ENCODE results near the gene C19orf85.
A peak's percentile ranks its signal among the peaks of the same experiment; 100 is the strongest.
"Not testable (repeated sequence)": the region's sequence is repeated elsewhere in the genome, so short reads cannot be mapped to it uniquely, and the experiment has no call there.

C19orf85 gene

GRCh38 chr19:55451965-55452748 is 12.4 kb downstream of the C19orf85 start:
- Histone ChIP-seq H3K27ac (ENCODE audit: low read length) (no peak overlapping the region), H3K4me1 (ENCODE audit: control insufficient read depth in 1 of 2, insufficient read depth in 2 of 2, low read length in 2 of 2) (peaks cover 0 to 13% of the 10 kb centered on the region in 2 donors), H3K36me3 (ENCODE audit: control insufficient read depth in 1 of 2, insufficient read depth in 2 of 2, low read length in 2 of 2) (peaks cover 0 to 22% of the 10 kb centered on the region in 2 donors), H3K9me3 (ENCODE audit: control insufficient read depth in 1 of 2, low read length in 2 of 2) (no peaks in the 10 kb centered on the region), H3K4me3 (ENCODE audit: low read depth in 1 of 2, low read length in 2 of 2) (peak overlapping the region in 1 of 2 donors; percentile 35), H3K27me3 (ENCODE audit: low read depth, low read length) (peaks cover 26% of the 10 kb centered on the region)

GRCh38 chr19:55451163-55451964 is 13.2 kb downstream of the C19orf85 start:
- Histone ChIP-seq H3K27me3 (ENCODE audit: low read depth, low read length) (peaks cover 27% of the 10 kb centered on the region), H3K4me3 (ENCODE audit: low read depth in 1 of 2, low read length in 2 of 2) (peak overlapping the region in 1 of 2 donors; percentile 35), H3K27ac (ENCODE audit: low read length) (no peak overlapping the region), H3K36me3 (ENCODE audit: control insufficient read depth in 1 of 2, insufficient read depth in 2 of 2, low read length in 2 of 2) (peaks cover 0 to 20% of the 10 kb centered on the region in 2 donors), H3K4me1 (ENCODE audit: control insufficient read depth in 1 of 2, insufficient read depth in 2 of 2, low read length in 2 of 2) (peaks cover 0 to 13% of the 10 kb centered on the region in 2 donors), H3K9me3 (ENCODE audit: control insufficient read depth in 1 of 2, low read length in 2 of 2) (no peaks in the 10 kb centered on the region)

- H3K27me3 ChIP-seq (ENCODE audit: low read depth, low read length) = peaks cover 36% of the 10 kb centered on the region
- peaks cover 0 to 7% of the 10 kb centered on the region in 2 donors for H3K36me3 ChIP-seq (ENCODE audit: control insufficient read depth in 1 of 2, insufficient read depth in 2 of 2, low read length in 2 of 2)
- H3K4me1 ChIP-seq (ENCODE audit: control insufficient read depth in 1 of 2, insufficient read depth in 2 of 2, low read length in 2 of 2) = peaks cover 0 to 13% of the 10 kb centered on the region in 2 donors
- no peaks in the 10 kb centered on the region for H3K9me3 ChIP-seq (ENCODE audit: control insufficient read depth in 1 of 2, low read length in 2 of 2)
- no peak overlapping the region for H3K27ac ChIP-seq (ENCODE audit: low read length)
- H3K4me3 ChIP-seq (ENCODE audit: low read depth in 1 of 2, low read length in 2 of 2) = no peak overlapping the region
Measured at GRCh38 chr19:55449469-55449868, 15.1 kb downstream of the C19orf85 start.

GRCh38 chr19:55448175-55448490 is 16.4 kb downstream of the C19orf85 start:
- H3K4me3 ChIP-seq (ENCODE audit: low read depth in 1 of 2, low read length in 2 of 2); H3K36me3 ChIP-seq (ENCODE audit: control insufficient read depth in 1 of 2, insufficient read depth in 2 of 2, low read length in 2 of 2); H3K27ac ChIP-seq (ENCODE audit: low read length); H3K9me3 ChIP-seq (ENCODE audit: control insufficient read depth in 1 of 2, low read length in 2 of 2): not testable (repeated sequence)
- peaks cover 0 to 13% of the 10 kb centered on the region in 2 donors for H3K4me1 ChIP-seq (ENCODE audit: control insufficient read depth in 1 of 2, insufficient read depth in 2 of 2, low read length in 2 of 2)
- peaks cover 47% of the 10 kb centered on the region for H3K27me3 ChIP-seq (ENCODE audit: low read depth, low read length)

- peaks cover 47% of the 10 kb centered on the region for H3K27me3 ChIP-seq (ENCODE audit: low read depth, low read length)
- H3K4me1 ChIP-seq (ENCODE audit: control insufficient read depth in 1 of 2, insufficient read depth in 2 of 2, low read length in 2 of 2) = peaks cover 0 to 13% of the 10 kb centered on the region in 2 donors
- no peak overlapping the region for H3K27ac ChIP-seq (ENCODE audit: low read length)
- no peak overlapping the region for H3K4me3 ChIP-seq (ENCODE audit: low read depth in 1 of 2, low read length in 2 of 2)
- H3K9me3 ChIP-seq (ENCODE audit: control insufficient read depth in 1 of 2, low read length in 2 of 2) = no peaks in the 10 kb centered on the region
- no peaks in the 10 kb centered on the region for H3K36me3 ChIP-seq (ENCODE audit: control insufficient read depth in 1 of 2, insufficient read depth in 2 of 2, low read length in 2 of 2)
Measured at GRCh38 chr19:55447421-55448174, 17.0 kb downstream of the C19orf85 start.

- peaks cover 51% of the 10 kb centered on the region for H3K27me3 ChIP-seq (ENCODE audit: low read depth, low read length)
- no peaks in the 10 kb centered on the region for H3K36me3 ChIP-seq (ENCODE audit: control insufficient read depth in 1 of 2, insufficient read depth in 2 of 2, low read length in 2 of 2)
- peaks cover 0 to 10% of the 10 kb centered on the region in 2 donors for H3K4me1 ChIP-seq (ENCODE audit: control insufficient read depth in 1 of 2, insufficient read depth in 2 of 2, low read length in 2 of 2)
- H3K4me3 ChIP-seq (ENCODE audit: low read depth in 1 of 2, low read length in 2 of 2) = no peak overlapping the region
- H3K9me3 ChIP-seq (ENCODE audit: control insufficient read depth in 1 of 2, low read length in 2 of 2) = no peaks in the 10 kb centered on the region
- H3K27ac ChIP-seq (ENCODE audit: low read length) = no peak overlapping the region
Measured at GRCh38 chr19:55446060-55446459, 18.5 kb downstream of the C19orf85 start.

DNA sequence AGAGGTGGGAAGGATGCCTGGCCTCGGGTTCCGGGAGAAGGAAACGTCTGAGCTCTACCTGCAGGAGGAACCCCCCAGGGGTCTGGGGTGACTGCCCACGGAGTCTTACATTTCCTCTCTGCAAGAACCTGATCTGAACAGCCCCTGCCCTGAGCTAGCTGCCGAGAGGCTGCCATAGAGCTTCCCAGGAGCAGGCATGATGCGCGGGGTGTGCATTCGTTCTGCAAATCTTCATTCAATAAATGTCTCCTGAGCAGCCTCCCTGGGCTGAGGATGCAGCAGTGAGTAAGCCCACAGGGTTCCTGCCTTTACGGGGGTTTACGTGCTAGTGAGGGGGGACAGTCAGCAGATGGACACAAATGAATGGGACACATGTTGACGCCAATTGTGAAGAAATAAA is 19.9 kb downstream of the C19orf85 start:
- Histone ChIP-seq H3K27ac (ENCODE audit: low read length) (no peak overlapping the region), H3K27me3 (ENCODE audit: low read depth, low read length) (peaks cover 53% of the 10 kb centered on the region), H3K4me3 (ENCODE audit: low read depth in 1 of 2, low read length in 2 of 2) (no peak overlapping the region), H3K4me1 (ENCODE audit: control insufficient read depth in 1 of 2, insufficient read depth in 2 of 2, low read length in 2 of 2) (peaks cover 0 to 12% of the 10 kb centered on the region in 2 donors), H3K36me3 (ENCODE audit: control insufficient read depth in 1 of 2, insufficient read depth in 2 of 2, low read length in 2 of 2) (no peaks in the 10 kb centered on the region), H3K9me3 (ENCODE audit: control insufficient read depth in 1 of 2, low read length in 2 of 2) (no peaks in the 10 kb centered on the region)

DNA sequence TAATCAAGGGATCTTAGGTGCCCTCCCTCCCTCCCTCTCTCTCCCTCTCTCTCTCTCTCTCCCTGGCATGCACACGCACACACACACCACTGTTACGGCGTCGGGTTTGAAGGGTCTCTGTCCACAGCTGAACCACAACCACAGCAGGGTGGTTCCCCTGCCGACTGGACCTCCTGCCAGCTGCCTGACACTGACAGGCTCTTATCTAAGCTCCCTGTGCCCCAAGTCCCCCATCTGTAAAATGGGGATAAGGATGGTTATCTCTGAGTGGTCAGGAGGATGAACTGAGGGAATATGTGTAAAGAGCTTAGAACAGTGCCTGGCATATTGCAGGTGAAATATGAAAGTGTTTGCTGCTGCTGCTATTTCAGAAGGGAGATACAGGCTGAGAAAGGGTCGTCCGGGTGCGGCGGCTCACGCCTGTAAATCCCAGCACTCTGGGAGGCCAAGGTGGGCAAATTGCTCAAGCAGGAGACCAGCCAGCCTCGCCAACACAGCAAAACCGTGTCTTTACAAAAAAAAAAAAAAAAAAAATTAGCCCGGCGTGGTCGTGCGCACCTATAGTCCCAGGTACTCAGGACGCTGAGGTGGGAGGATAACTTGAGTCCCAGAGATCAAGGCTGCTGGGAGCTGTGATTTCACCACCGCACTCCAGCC is 20.6 kb downstream of the C19orf85 start:
- Histone ChIP-seq H3K36me3 (ENCODE audit: control insufficient read depth in 1 of 2, insufficient read depth in 2 of 2, low read length in 2 of 2) (no peaks in the 10 kb centered on the region), H3K9me3 (ENCODE audit: control insufficient read depth in 1 of 2, low read length in 2 of 2) (no peaks in the 10 kb centered on the region), H3K27me3 (ENCODE audit: low read depth, low read length) (peaks cover 49% of the 10 kb centered on the region), H3K4me3 (ENCODE audit: low read depth in 1 of 2, low read length in 2 of 2) (no peak overlapping the region), H3K4me1 (ENCODE audit: control insufficient read depth in 1 of 2, insufficient read depth in 2 of 2, low read length in 2 of 2) (peaks cover 0 to 12% of the 10 kb centered on the region in 2 donors), H3K27ac (ENCODE audit: low read length) (no peak overlapping the region)

GRCh38 chr19:55443045-55443823 is 21.3 kb downstream of the C19orf85 start, which contains the start of gene SHISA7:
SHISA7 (minus strand) TSS chr19:55443300; CDS start chr19:55442863, 437 bp downstream.
- Histone ChIP-seq H3K9me3 (ENCODE audit: control insufficient read depth in 1 of 2, low read length in 2 of 2) (no peaks in the 10 kb centered on the region), H3K4me3 (ENCODE audit: low read depth in 1 of 2, low read length in 2 of 2) (no peak within 1 kb of the TSS), H3K27me3 (ENCODE audit: low read depth, low read length) (peaks cover 52% of the 10 kb centered on the region), H3K4me1 (ENCODE audit: control insufficient read depth in 1 of 2, insufficient read depth in 2 of 2, low read length in 2 of 2) (peaks cover 0 to 12% of the 10 kb centered on the region in 2 donors), H3K27ac (ENCODE audit: low read length) (no peak within 1 kb of the TSS), H3K36me3 (ENCODE audit: control insufficient read depth in 1 of 2, insufficient read depth in 2 of 2, low read length in 2 of 2) (no peaks in the 10 kb centered on the region)

DNA sequence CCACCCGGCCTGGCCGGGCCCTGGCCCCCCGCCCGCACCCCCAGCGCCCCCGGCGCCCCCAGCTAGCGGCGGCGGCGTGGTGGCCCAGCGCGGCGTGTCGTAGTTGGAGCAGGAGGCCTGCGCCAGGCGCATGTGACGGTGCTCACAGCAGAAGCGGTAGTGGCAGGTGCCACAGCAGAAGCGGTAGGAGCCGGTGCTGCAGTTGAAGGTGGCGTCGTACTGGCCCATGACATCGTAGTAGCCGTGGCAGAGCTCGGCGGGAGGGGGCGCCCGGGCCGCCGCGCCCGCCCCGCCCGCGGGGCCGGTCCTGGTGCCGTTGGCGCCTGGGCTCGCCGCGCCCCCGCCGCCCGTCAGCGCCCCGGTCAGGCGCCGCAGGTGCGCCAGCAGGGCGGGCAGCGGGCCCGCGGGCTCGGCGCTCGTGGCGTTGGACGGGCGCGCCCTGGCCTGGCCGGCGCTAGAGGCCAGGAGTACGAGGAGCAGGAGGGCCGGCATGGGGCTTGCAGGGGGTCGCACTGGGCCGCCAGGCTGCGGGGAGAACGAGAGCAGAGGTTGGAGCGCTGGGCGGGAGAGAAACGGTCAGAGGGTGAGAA is 22.1 kb downstream of the C19orf85 start:
- no peaks in the 10 kb centered on the region for H3K36me3 ChIP-seq (ENCODE audit: control insufficient read depth in 1 of 2, insufficient read depth in 2 of 2, low read length in 2 of 2)
- no peaks in the 10 kb centered on the region for H3K9me3 ChIP-seq (ENCODE audit: control insufficient read depth in 1 of 2, low read length in 2 of 2)
- H3K27ac ChIP-seq (ENCODE audit: low read length) = no peak overlapping the region
- peaks cover 0 to 12% of the 10 kb centered on the region in 2 donors for H3K4me1 ChIP-seq (ENCODE audit: control insufficient read depth in 1 of 2, insufficient read depth in 2 of 2, low read length in 2 of 2)
- peaks cover 52% of the 10 kb centered on the region for H3K27me3 ChIP-seq (ENCODE audit: low read depth, low read length)
- H3K4me3 ChIP-seq (ENCODE audit: low read depth in 1 of 2, low read length in 2 of 2) = no peak overlapping the region

Data from muscle layer of duodenum (tissue), 2 donors.